DOHH2 (cell line): ENCODE data around the gene ALK.

ENCODE experiments used
- H3F3A ChIP-seq: fragments of 200-600 bp; sonication (generic), shearing (Covaris generic); 2 replicates; pipeline ENCODE4 v1.6.0; 2016; ENCODE audit warnings: antibody characterized with exemption, mild to moderate bottlenecking; ENCODE audit not compliant: control insufficient read depth, insufficient read depth
- H3K27ac ChIP-seq: fragments of 200-600 bp; sonication (generic); 2 replicates; pipeline ENCODE4 v1.5.1; 2014; ENCODE audit warnings: low read depth, mild to moderate bottlenecking, low read length, moderate library complexity
- H3K27me3 ChIP-seq: fragments of 200-600 bp; sonication (generic); 2 replicates; pipeline ENCODE4 v1.6.1; 2014; ENCODE audit warnings: mild to moderate bottlenecking, low read length, mixed read lengths; ENCODE audit not compliant: control insufficient read depth
- H3K36me3 ChIP-seq: fragments of 200-600 bp; sonication (generic); 2 replicates; pipeline ENCODE4 v1.6.1; 2014; ENCODE audit warnings: mild to moderate bottlenecking, low read length, moderate library complexity, mixed read lengths; ENCODE audit not compliant: control insufficient read depth
- H3K4me1 ChIP-seq: fragments of 200-600 bp; sonication (generic); 2 replicates; pipeline ENCODE4 v1.6.1; 2014; ENCODE audit warnings: mild to moderate bottlenecking, low read length, mixed read lengths; ENCODE audit not compliant: control insufficient read depth
- H3K4me2 ChIP-seq: fragments of 200-600 bp; sonication (generic); 2 replicates; pipeline ENCODE4 v1.6.0; 2014; ENCODE audit warnings: mild to moderate bottlenecking, low read length, moderate library complexity
- H3K4me3 ChIP-seq: fragments of 200-600 bp; sonication (generic); 2 replicates; pipeline ENCODE4 v1.5.1; 2014; ENCODE audit warnings: mild to moderate bottlenecking, low read length, mixed read lengths
- H3K79me2 ChIP-seq: fragments of 200-600 bp; sonication (generic); 2 replicates; pipeline ENCODE4 v1.6.1; 2014; ENCODE audit warnings: mild to moderate bottlenecking, low read length, mixed read lengths; ENCODE audit not compliant: control insufficient read depth
- H3K9me2 ChIP-seq: fragments of 200-600 bp; sonication (generic); replicated peaks from 2 replicates; pipeline ENCODE4 v1.6.1; 2014; ENCODE audit warnings: mild to moderate bottlenecking, low read length, mixed read lengths; ENCODE audit not compliant: control insufficient read depth
- H3K9me3 ChIP-seq: fragments of 200-600 bp; sonication (generic); 2 replicates; pipeline ENCODE4 v1.6.1; 2014; ENCODE audit warnings: antibody characterized with exemption, low read length, mixed read lengths; ENCODE audit not compliant: control insufficient read depth, insufficient read depth
- H4K20me1 ChIP-seq: fragments of 200-600 bp; sonication (generic); 2 replicates; pipeline ENCODE4 v1.6.0; 2014; ENCODE audit warnings: low read depth, mild to moderate bottlenecking, antibody characterized with exemption, low read length, moderate library complexity; ENCODE audit not compliant: control insufficient read depth, insufficient read depth
- EZH2phosphoT487 ChIP-seq: fragments of 200-600 bp; sonication (generic); IDR thresholded peaks from 2 replicates; pipeline ENCODE4 v1.6.1; 2017; ENCODE audit warnings: borderline replicate concordance, mild to moderate bottlenecking, antibody characterized with exemption, low read length, moderate library complexity, mixed read lengths
- TF ChIP-seq, protein P1 (sequence below): fragments of 200-600 bp; sonication (generic); IDR thresholded peaks from one replicate; pipeline ENCODE4 v1.5.1; 2014; ENCODE audit warnings: antibody characterized with exemption, mild to moderate bottlenecking, low read depth, low read length; ENCODE audit not compliant: poor library complexity, severe bottlenecking

ALK gene

DNA sequence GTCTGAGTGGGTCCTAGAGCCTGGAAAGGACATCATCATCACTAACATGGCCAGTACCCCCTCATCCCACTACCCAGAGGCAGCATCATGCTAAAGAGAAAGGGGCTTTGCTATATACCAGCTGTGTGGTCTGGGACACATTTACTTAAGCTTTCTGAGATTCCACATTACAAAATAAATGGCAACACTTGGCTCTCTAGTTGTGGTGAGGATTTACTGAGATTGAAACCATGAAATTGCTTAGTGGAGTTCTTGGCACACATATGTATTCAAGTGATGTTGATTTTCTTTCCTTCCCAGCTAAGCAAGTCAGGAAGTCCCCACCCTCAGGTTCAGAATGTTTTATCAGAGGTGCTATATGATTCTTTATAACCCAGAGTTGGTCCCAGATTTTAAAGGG is 444.2 kb downstream of the ALK start:
- TF ChIP-seq, protein P1, sequence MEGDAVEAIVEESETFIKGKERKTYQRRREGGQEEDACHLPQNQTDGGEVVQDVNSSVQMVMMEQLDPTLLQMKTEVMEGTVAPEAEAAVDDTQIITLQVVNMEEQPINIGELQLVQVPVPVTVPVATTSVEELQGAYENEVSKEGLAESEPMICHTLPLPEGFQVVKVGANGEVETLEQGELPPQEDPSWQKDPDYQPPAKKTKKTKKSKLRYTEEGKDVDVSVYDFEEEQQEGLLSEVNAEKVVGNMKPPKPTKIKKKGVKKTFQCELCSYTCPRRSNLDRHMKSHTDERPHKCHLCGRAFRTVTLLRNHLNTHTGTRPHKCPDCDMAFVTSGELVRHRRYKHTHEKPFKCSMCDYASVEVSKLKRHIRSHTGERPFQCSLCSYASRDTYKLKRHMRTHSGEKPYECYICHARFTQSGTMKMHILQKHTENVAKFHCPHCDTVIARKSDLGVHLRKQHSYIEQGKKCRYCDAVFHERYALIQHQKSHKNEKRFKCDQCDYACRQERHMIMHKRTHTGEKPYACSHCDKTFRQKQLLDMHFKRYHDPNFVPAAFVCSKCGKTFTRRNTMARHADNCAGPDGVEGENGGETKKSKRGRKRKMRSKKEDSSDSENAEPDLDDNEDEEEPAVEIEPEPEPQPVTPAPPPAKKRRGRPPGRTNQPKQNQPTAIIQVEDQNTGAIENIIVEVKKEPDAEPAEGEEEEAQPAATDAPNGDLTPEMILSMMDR: no peak
- TF ChIP-seq EZH2phosphoT487: no peak
- no peak overlapping the region for H3K27ac ChIP-seq

DNA sequence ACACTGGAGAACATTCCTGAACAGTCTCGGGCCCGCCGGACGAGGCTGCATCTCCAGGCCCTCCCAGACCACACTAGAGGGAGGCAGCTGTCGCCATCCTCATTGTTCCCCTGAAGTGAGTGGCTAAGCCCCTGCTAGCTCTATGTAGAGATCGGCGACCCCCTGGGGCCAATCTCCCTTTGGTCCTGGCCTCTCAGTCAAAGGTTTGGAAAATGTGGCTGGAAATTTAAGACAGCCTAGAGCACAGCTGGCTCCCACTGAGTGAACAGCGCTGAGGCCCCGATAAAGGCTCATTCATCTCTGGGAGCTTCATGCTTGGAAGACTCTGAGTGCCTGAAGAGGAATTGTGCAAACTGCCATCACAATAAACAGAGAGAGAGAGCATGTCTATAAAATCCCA is 445.9 kb downstream of the ALK start:
- Histone ChIP-seq H3K9me2 (no peaks in the 10 kb centered on the region), H3K4me3 (no peak overlapping the region), H3K27me3 (no peaks in the 10 kb centered on the region), H3K27ac (no peak overlapping the region), H3K79me2 (no peaks in the 10 kb centered on the region), H3K9me3 (no peaks in the 10 kb centered on the region), H3K4me2 (no peak overlapping the region), H3K4me1 (no peaks in the 10 kb centered on the region), H3F3A (no peaks in the 10 kb centered on the region), H4K20me1 (no peaks in the 10 kb centered on the region), H3K36me3 (no peaks in the 10 kb centered on the region)
- TF ChIP-seq EZH2phosphoT487: no peak
- TF ChIP-seq, protein P1: no peak

More for the DNA sequence above, 444.2 kb downstream of the ALK start:
- Histone ChIP-seq H3K4me2 (no peak overlapping the region), H3K4me1 (no peaks in the 10 kb centered on the region), H3K4me3 (no peak overlapping the region), H3K36me3 (no peaks in the 10 kb centered on the region), H4K20me1 (no peaks in the 10 kb centered on the region), H3K27me3 (no peaks in the 10 kb centered on the region), H3K9me2 (no peaks in the 10 kb centered on the region), H3K9me3 (no peaks in the 10 kb centered on the region), H3F3A (no peaks in the 10 kb centered on the region), H3K79me2 (no peaks in the 10 kb centered on the region)

DNA sequence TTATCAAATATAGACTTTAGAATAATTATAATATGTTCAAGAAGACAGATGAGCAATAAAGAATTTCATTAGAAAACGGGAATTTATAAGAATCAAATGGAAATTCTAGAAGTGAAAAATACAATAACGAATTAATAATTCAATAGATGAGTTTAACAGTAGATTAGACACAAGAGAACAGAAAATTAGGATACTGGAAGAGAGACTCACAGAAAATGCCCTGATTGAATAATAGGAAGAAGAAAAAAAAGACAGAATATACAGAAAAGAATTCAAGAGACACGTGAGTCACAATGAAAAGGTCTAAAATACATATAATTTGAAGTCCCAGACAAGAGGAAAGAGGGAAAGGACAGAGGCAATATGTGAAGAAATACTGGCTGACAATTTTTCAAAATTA is 451.4 kb downstream of the ALK start:
- H3K9me2 ChIP-seq: no peaks in the 10 kb centered on the region
- H3K9me3 ChIP-seq: 0 out of 2 replicates have a peak, but pooled peaks cover 3% of the 10 kb centered on the region
- H3K4me3 ChIP-seq: no peak overlapping the region
- no peaks in the 10 kb centered on the region for H3K79me2 ChIP-seq
- no peak overlapping the region for H3K4me2 ChIP-seq
- no peaks in the 10 kb centered on the region for H4K20me1 ChIP-seq
- no peak overlapping the region for H3K27ac ChIP-seq
- no peaks in the 10 kb centered on the region for H3F3A ChIP-seq
- no peaks in the 10 kb centered on the region for H3K4me1 ChIP-seq
- H3K27me3 ChIP-seq: no peaks in the 10 kb centered on the region
- no peaks in the 10 kb centered on the region for H3K36me3 ChIP-seq
- TF ChIP-seq, protein P1: no peak
- TF ChIP-seq EZH2phosphoT487: no peak
